HG03378 (cell line): ENCODE data around the gene KRTAP2-1.
"Not testable (repeated sequence)": the region's sequence is repeated elsewhere in the genome, so short reads cannot be mapped to it uniquely, and the experiment has no call there.

ENCODE experiments used
- ATAC-seq: cut with Tn5 transposase; IDR thresholded peaks from one replicate; pipeline ENCODE4 v1.9.1; 2021; ENCODE audit warnings: mild to moderate bottlenecking, moderate library complexity; ENCODE audit not compliant: unreplicated experiment

The KRTAP2-1 gene

GRCh38 chr17:41058741-41059140 lies 11.6 kb upstream of the KRTAP2-1 start:
- no peak for ATAC-seq

- no peak for ATAC-seq
These were observed 10.4 kb upstream of the KRTAP2-1 start for GRCh38 chr17:41057547-41057946.

- ATAC-seq, result not testable (repeated sequence)
These were observed 8.0 kb upstream of the KRTAP2-1 start, which contains the start of gene KRTAP2-2 for GRCh38 chr17:41055130-41055529. TSS of gene KRTAP2-2 (minus strand) at chr17:41055230. CDS start at chr17:41055211, 19 bp downstream.

- not testable (repeated sequence) for ATAC-seq
These were observed 7.4 kb upstream of the KRTAP2-1 start for GRCh38 chr17:41054556-41054955.

- no peak for ATAC-seq
These were observed 6.9 kb upstream of the KRTAP2-1 start for GRCh38 chr17:41054025-41054424.

- no peak for ATAC-seq
These were observed 5.5 kb upstream of the KRTAP2-1 start for GRCh38 chr17:41052566-41052965.

- no peak for ATAC-seq
These were observed 2.0 kb upstream of the KRTAP2-1 start for GRCh38 chr17:41049110-41049509.

- ATAC-seq, result no peak
These were observed 1.3 kb upstream of the KRTAP2-1 start for GRCh38 chr17:41048441-41048840.

- ATAC-seq, result no peak
These were observed 4.2 kb downstream of the KRTAP2-1 start for GRCh38 chr17:41042953-41043352.

GRCh38 chr17:41040783-41041571 lies 6.1 kb downstream of the KRTAP2-1 start, which contains the start of gene KRTAP1-1:
TSS of gene KRTAP1-1 (minus strand) at chr17:41041450. CDS start at chr17:41041397, 53 bp downstream.
- not testable (repeated sequence) for ATAC-seq

- no peak for ATAC-seq
These were observed 9.2 kb downstream of the KRTAP2-1 start for GRCh38 chr17:41037853-41038350.

GRCh38 chr17:41034346-41034935 lies 12.7 kb downstream of the KRTAP2-1 start, which contains the start of gene KRTAP1-3:
TSS of gene KRTAP1-3 (minus strand) at chr17:41034874. CDS start at chr17:41034821, 53 bp downstream.
- ATAC-seq, result not testable (repeated sequence)

GRCh38 chr17:41029633-41030245 lies 17.4 kb downstream of the KRTAP2-1 start, which contains the start of gene KRTAP1-4:
TSS of gene KRTAP1-4 (minus strand) at chr17:41030195. CDS start at chr17:41030078, 117 bp downstream.
- ATAC-seq, result no peak

GRCh38 chr17:41026715-41027471 lies 20.2 kb downstream of the KRTAP2-1 start, which contains the start of gene KRTAP1-5:
TSS of gene KRTAP1-5 (minus strand) at chr17:41027208. CDS start at chr17:41027155, 53 bp downstream.
- ATAC-seq, result no peak

GRCh38 chr17:41024697-41025096 lies 22.4 kb downstream of the KRTAP2-1 start:
- ATAC-seq, result no peak

GRCh38 chr17:41020336-41020735 lies 26.8 kb downstream of the KRTAP2-1 start:
- ATAC-seq, result no peak

GRCh38 chr17:41019415-41019814 lies 27.7 kb downstream of the KRTAP2-1 start:
- no peak for ATAC-seq

- ATAC-seq, result no peak
These were observed 28.6 kb downstream of the KRTAP2-1 start for GRCh38 chr17:41018541-41018940.

- ATAC-seq, result no peak
These were observed 30.4 kb downstream of the KRTAP2-1 start for GRCh38 chr17:41016578-41017215.

- ATAC-seq, result no peak
These were observed 31.7 kb downstream of the KRTAP2-1 start for GRCh38 chr17:41015454-41015853.
